ENCODE results near the gene LY6G5B.

The LY6G5B gene

DNA sequence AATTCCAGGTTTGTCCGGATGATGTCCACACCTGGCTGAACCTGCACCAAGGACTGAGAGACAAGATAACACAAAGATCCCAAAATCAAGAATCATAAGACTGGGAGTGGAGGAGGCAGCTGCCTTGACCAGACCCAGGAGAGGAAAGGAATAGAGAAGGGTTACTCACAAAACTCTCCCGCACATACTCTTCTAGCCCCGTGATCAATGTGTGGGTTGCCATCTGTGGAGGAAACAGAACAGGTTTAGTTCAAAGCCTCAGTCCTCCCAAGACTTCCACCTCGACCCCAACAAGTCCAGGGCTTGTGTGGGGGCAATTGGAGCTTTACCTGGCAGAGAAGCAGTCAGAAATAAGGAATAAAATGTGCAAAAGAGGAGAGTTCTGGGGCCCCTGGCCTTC is 28.4 kb upstream of the LY6G5B start:
- Histone ChIP-seq H3K79me2 (ENCODE audit: low read length) (no peaks in the 10 kb centered on the region), H3K4me3 (ENCODE audit: low read length) (no peak overlapping the region), H3K9ac (ENCODE audit: low read length) (no peak overlapping the region), H3K27ac (ENCODE audit: low read length) (no peak overlapping the region), H3K27me3 (ENCODE audit: low read depth, low read length) (no peaks in the 10 kb centered on the region), H3K4me1 (ENCODE audit: low read length) (no peaks in the 10 kb centered on the region), H2AFZ (ENCODE audit: low read depth, low read length) (no peak overlapping the region), H3K36me3 (replicated peaks; ENCODE audit: low read depth, low read length) (peaks cover 14% of the 10 kb centered on the region), H3K4me2 (ENCODE audit: low read length) (no peak overlapping the region), H4K20me1 (ENCODE audit: insufficient read depth, low read length) (no peaks in the 10 kb centered on the region), H3K9me3 (ENCODE audit: insufficient read depth, low read length) (no peaks in the 10 kb centered on the region)
- no peak for TF ChIP-seq EZH2phosphoT487 (IDR thresholded peaks at IDR 0.05; ENCODE audit: low read depth)
- no peak for TF ChIP-seq CTCF (IDR thresholded peaks at IDR 0.05; ENCODE audit: low read depth, low read length)

DNA sequence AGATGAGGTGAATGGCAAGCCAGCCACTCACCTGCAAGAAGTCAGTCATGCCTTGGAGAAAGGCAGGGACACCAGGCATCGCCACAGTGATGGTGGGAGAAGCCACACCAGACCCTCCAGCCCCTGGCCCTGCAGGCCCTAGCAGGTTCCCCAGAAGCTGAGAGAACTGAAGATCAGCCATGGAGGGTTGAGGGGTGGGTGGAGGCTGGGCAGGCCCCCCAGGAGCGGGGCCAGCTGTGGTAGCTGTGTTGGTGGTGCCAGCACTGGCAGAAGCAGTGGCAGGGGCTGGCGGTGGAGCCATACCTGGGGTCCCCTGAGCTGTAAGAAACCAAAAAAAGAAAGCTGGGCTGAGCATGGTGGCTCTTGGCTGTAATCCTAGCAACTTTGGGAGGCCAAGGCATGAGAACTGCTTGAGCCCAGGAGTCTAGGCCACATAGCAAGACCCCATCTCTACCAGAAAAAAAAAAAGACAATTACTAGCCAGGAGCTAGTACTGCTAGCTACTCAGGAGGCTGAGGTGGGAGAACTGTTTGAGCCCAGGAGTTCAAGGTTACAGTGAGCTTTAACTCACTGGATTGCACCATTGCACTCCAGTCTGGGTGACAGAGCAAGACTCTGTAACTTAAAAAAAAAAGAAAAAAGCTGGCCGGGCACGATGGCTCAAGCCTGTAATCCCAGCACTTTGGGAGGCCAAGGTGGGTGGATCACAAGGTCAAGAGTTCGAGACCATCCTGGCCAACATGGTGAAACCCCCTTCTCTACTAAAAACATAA is 26.8 kb upstream of the LY6G5B start:
- Histone ChIP-seq H3K4me1 (ENCODE audit: low read length) (no peaks in the 10 kb centered on the region), H3K4me2 (ENCODE audit: low read length) (no peak overlapping the region), H3K36me3 (replicated peaks; ENCODE audit: low read depth, low read length) (peaks cover 11% of the 10 kb centered on the region), H3K79me2 (ENCODE audit: low read length) (no peaks in the 10 kb centered on the region), H3K9me3 (ENCODE audit: insufficient read depth, low read length) (no peaks in the 10 kb centered on the region), H2AFZ (ENCODE audit: low read depth, low read length) (no peak overlapping the region), H3K27ac (ENCODE audit: low read length) (no peak overlapping the region), H4K20me1 (ENCODE audit: insufficient read depth, low read length) (no peaks in the 10 kb centered on the region), H3K9ac (ENCODE audit: low read length) (no peak overlapping the region), H3K4me3 (ENCODE audit: low read length) (no peak overlapping the region), H3K27me3 (ENCODE audit: low read depth, low read length) (no peaks in the 10 kb centered on the region)
- no peak for TF ChIP-seq EZH2phosphoT487 (IDR thresholded peaks at IDR 0.05; ENCODE audit: low read depth)
- TF ChIP-seq CTCF (IDR thresholded peaks at IDR 0.05; ENCODE audit: low read depth, low read length) = no peak

DNA sequence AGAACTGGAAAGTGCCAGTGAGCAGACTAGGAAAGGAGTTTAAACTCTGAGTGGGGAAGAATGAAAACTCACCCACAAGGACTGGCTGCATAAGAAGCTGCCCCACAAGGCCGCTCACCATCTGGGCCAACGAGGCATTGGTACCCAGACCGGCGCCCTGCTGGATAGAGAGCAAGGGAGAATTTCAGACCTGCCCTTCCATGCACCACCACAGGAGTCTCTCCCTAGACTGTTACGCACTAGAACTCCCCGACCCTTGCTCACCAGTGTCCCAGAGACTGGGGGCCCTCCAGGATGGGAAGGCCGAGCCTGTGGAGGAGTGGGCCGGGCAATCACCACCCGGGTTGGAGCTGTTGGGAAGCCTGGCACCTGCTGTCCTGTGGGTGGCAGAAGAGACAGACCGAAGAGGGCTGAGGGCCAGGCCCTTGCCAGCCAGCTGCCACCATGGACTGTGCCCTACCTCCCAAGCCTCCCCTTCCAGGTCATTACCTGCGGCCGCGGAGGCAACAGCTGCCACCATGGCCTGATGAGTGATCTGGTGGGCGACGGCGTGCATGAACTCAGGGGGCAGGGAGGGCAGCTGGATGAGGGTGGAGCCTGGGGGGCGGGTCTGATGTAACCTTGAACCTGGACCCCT is 25.8 kb upstream of the LY6G5B start:
- no peak for TF ChIP-seq EZH2phosphoT487 (IDR thresholded peaks at IDR 0.05; ENCODE audit: low read depth)
- TF ChIP-seq CTCF (IDR thresholded peaks at IDR 0.05; ENCODE audit: low read depth, low read length) = no peak
- Histone ChIP-seq H3K79me2 (ENCODE audit: low read length) (0 out of 2 replicates have a peak, but pooled peaks cover under 1% of the 10 kb centered on the region), H3K36me3 (replicated peaks; ENCODE audit: low read depth, low read length) (peaks cover 9% of the 10 kb centered on the region), H3K4me1 (ENCODE audit: low read length) (no peaks in the 10 kb centered on the region), H3K4me2 (ENCODE audit: low read length) (no peak overlapping the region), H3K27me3 (ENCODE audit: low read depth, low read length) (no peaks in the 10 kb centered on the region), H4K20me1 (ENCODE audit: insufficient read depth, low read length) (no peaks in the 10 kb centered on the region), H3K4me3 (ENCODE audit: low read length) (no peak overlapping the region), H3K9ac (ENCODE audit: low read length) (no peak overlapping the region), H3K27ac (ENCODE audit: low read length) (no peak overlapping the region), H2AFZ (ENCODE audit: low read depth, low read length) (no peak overlapping the region), H3K9me3 (ENCODE audit: insufficient read depth, low read length) (no peaks in the 10 kb centered on the region)

DNA sequence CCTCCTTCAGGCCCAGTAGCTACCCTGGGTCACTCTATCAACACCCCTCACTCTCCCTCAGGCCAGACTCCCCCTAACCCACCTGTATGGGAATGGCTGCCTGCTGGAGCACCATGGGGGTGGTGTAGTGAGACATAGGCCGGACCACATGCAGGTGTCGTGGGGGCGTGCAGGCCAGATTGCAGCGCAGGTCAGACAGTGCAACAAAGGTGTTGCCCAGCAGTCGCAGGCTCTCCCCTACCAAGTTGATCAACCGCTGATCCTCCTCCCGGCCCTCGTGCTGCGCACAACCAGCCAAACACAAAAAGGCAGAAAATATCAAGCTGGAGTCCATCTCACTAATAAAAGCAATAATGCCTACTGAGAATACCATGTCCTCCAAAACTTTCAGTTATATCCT is 24.5 kb upstream of the LY6G5B start:
- no peaks in the 10 kb centered on the region for H3K9me3 ChIP-seq (ENCODE audit: insufficient read depth, low read length)
- H3K4me3 ChIP-seq (ENCODE audit: low read length) = no peak overlapping the region
- TF ChIP-seq EZH2phosphoT487 (IDR thresholded peaks at IDR 0.05; ENCODE audit: low read depth) (no peak), CTCF (IDR thresholded peaks at IDR 0.05; ENCODE audit: low read depth, low read length) (no peak)
- H3K79me2 ChIP-seq (ENCODE audit: low read length) = peaks cover 14% of the 10 kb centered on the region
- no peaks in the 10 kb centered on the region for H4K20me1 ChIP-seq (ENCODE audit: insufficient read depth, low read length)
- no peaks in the 10 kb centered on the region for H3K4me1 ChIP-seq (ENCODE audit: low read length)
- H3K4me2 ChIP-seq (ENCODE audit: low read length) = no peak overlapping the region
- no peak overlapping the region for H3K9ac ChIP-seq (ENCODE audit: low read length)
- H3K27ac ChIP-seq (ENCODE audit: low read length) = no peak overlapping the region
- peaks cover 15% of the 10 kb centered on the region for H3K36me3 ChIP-seq (replicated peaks; ENCODE audit: low read depth, low read length)
- no peaks in the 10 kb centered on the region for H3K27me3 ChIP-seq (ENCODE audit: low read depth, low read length)
- H2AFZ ChIP-seq (ENCODE audit: low read depth, low read length) = no peak overlapping the region

Measured in OCI-LY3 (cell line).